GM12878 (cell line): ENCODE results near the gene LRRC4B. TPM values are rescaled to one million over a fixed set of nuclear protein-coding genes. Genes with fewer than 3 reads are reported as not detected.
A peak's percentile ranks its signal among the peaks of the same experiment; 100 is the strongest.

Source experiments
- CREM ChIP-seq: IDR thresholded peaks from 2 replicates; pipeline ENCODE4 v1.6.1; 2014; ENCODE audit warnings: antibody characterized with exemption, low read depth
- CUX1 ChIP-seq: IDR thresholded peaks from 2 replicates; pipeline ENCODE4 v1.6.1; 2012; ENCODE audit warnings: improper control_type of control experiment, low read depth, low read length; ENCODE audit not compliant: insufficient replicate concordance
- ETV6 ChIP-seq, 2 experiments: fragments of 450-650 bp in 1 of 2; IDR thresholded peaks in 1 of 2; conservative IDR thresholded peaks in 1 of 2; 2 replicates each; pipeline ENCODE4 v1.6.1; 2014; ENCODE audit warnings: antibody characterized with exemption in 1 of 2, borderline replicate concordance in 1 of 2, low read depth in 1 of 2, mild to moderate bottlenecking in 1 of 2, moderate library complexity in 1 of 2
- IKZF2 ChIP-seq, 2 experiments: fragments of 450-650 bp; IDR thresholded peaks; 2 replicates each; pipeline ENCODE4 v1.6.1; 2017; ENCODE audit warnings: mild to moderate bottlenecking in 2 of 2, moderate library complexity in 2 of 2
- RFX5 ChIP-seq: IDR thresholded peaks from 2 replicates; pipeline ENCODE4 v1.6.1; 2011; ENCODE audit warnings: low read depth, low read length, improper control_type of control experiment
- SKIL ChIP-seq: fragments of 450-650 bp; IDR thresholded peaks from 2 replicates; pipeline ENCODE4 v1.6.1; 2017; ENCODE audit warnings: mild to moderate bottlenecking, low read depth, inconsistent platforms; ENCODE audit not compliant: poor library complexity, severe bottlenecking
- TCF7 ChIP-seq: IDR thresholded peaks from 2 replicates; pipeline ENCODE4 v1.6.1; 2014; ENCODE audit warnings: antibody characterized with exemption, borderline replicate concordance
- polyA plus RNA-seq, 11 experiments: library from polyadenylated mRNA; depleted of rRNA in 4 of 11; unstranded in 6 of 11; stranded (reverse) in 5 of 11; fragments of >200 nt; fragmentation: Nextera tagmentation in 4 of 11; fragmentation: Illumina TruSeq in 1 of 11; extraction: Ambion mirVana in 4 of 11; extraction: Trizol in 1 of 11; gene quantifications; 1 replicate in 1 of 11; 2 replicates in 10 of 11; pipeline versions ENCODE4 v1.2.1 to v1.2.3, GENCODE V29; 2011 to 2016; ENCODE audit warnings: inconsistent platforms in 2 of 11, missing spikeins in 2 of 11, low read depth in 1 of 11
- total RNA-seq, 4 experiments: library from RNA; depleted of rRNA in 3 of 4; stranded (reverse); fragments of >200 nt in 3 of 4; fragmentation: Illumina TruSeq in 1 of 4; extraction: Trizol in 1 of 4; gene quantifications; 2 replicates each; pipeline versions ENCODE4 v1.2.1 to v1.2.3, GENCODE V29; 2013 to 2021

Gene LRRC4B
- total and polyA plus RNA-seq, 10 of the 15 experiments (the other 5 are each of a cell fraction or from before 2014, with no cell fraction given) = 0.14 TPM; not detected in 9

DNA sequence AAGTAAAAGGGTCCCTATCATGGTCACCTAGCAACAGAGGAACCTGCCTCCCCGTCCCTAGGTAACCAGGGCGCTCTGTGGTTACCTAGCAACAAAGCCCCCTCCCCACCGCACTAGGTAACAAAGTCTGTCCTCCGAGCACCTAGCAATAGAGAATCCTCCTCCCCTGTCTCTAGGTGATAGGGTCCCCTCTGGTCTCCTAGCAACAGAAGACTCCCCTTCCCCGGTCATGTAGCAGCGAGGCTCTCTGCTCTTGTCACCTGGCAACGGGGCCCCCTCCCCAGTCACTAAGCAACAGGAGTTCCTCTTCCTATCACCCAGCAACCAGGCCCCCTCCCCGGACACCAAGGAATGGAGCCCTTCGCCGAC, 57.6 kb downstream of the LRRC4B start (continued):
- TF ChIP-seq CUX1 (no peak), SKIL (no peak), CREM (no peak), TCF7 (no peak), ETV6 (conservative IDR thresholded peaks at IDR 0.05 in 1 of 2, IDR thresholded peaks at IDR 0.05 in 1 of 2; ENCODE audit: borderline replicate concordance in 1 of 2, low read depth in 1 of 2) (no peak), IKZF2 (IDR thresholded peaks at IDR 0.05) (no peak), RFX5 (peak; percentile 22; the same call in 1 of the 2 replicates)
